CMK (cell line): ENCODE data around the gene FPR1.
A peak's percentile ranks its signal among the peaks of the same experiment; 100 is the strongest.
"Not testable (repeated sequence)": the region's sequence is repeated elsewhere in the genome, so short reads cannot be mapped to it uniquely, and the experiment has no call there.

Experiments used
- DNase-seq: peaks from one replicate; pipeline ENCODE4 v3.0.0-alpha.2; 2010; ENCODE audit warnings: low read depth

Gene FPR1

GRCh38 chr19:51779703-51780102 is 28.0 kb upstream of the FPR1 start:
- DNase-seq, result no peak

GRCh38 chr19:51779181-51779580 is 27.5 kb upstream of the FPR1 start:
- no peak for DNase-seq

GRCh38 chr19:51777570-51778462 is 26.1 kb upstream of the FPR1 start:
- peak; percentile 83 for DNase-seq

- not testable (repeated sequence) for DNase-seq
Observed at GRCh38 chr19:51776561-51776960, 24.9 kb upstream of the FPR1 start.

- no peak for DNase-seq
Observed at GRCh38 chr19:51772977-51773376, 21.3 kb upstream of the FPR1 start.

GRCh38 chr19:51771376-51772130 is 19.9 kb upstream of the FPR1 start:
- DNase-seq, result no peak

- no peak for DNase-seq
Observed at GRCh38 chr19:51766461-51766860, 14.8 kb upstream of the FPR1 start.

GRCh38 chr19:51765086-51765485 is 13.4 kb upstream of the FPR1 start:
- DNase-seq, result no peak

GRCh38 chr19:51761696-51762095 is 10.0 kb upstream of the FPR1 start:
- DNase-seq, result no peak

GRCh38 chr19:51760697-51761356 is 9.1 kb upstream of the FPR1 start, which contains the start of gene FPR2:
TSS of gene FPR2 (plus strand) at chr19:51761180. CDS start at chr19:51768659, 7,479 bp downstream.
- DNase-seq, result no peak

GRCh38 chr19:51755571-51755970 is 3.9 kb upstream of the FPR1 start:
- no peak for DNase-seq

- DNase-seq, result no peak
Observed at GRCh38 chr19:51754770-51755169, 3.1 kb upstream of the FPR1 start.

- no peak for DNase-seq
Observed at GRCh38 chr19:51754109-51754508, 2.4 kb upstream of the FPR1 start.

- no peak for DNase-seq
Observed at GRCh38 chr19:51750400-51751094, 1.1 kb downstream of the FPR1 start.

GRCh38 chr19:51749979-51750378 is 1.7 kb downstream of the FPR1 start:
- DNase-seq, result no peak

GRCh38 chr19:51746731-51747130 is 4.9 kb downstream of the FPR1 start:
- no peak for DNase-seq

- no peak for DNase-seq
Observed at GRCh38 chr19:51743405-51743804, 8.3 kb downstream of the FPR1 start.

- DNase-seq, result no peak
Observed at GRCh38 chr19:51742789-51743188, 8.9 kb downstream of the FPR1 start.

GRCh38 chr19:51740356-51740755 is 11.3 kb downstream of the FPR1 start:
- no peak for DNase-seq

- no peak for DNase-seq
Observed at GRCh38 chr19:51739466-51740213, 12.0 kb downstream of the FPR1 start.

GRCh38 chr19:51738523-51738922 is 13.2 kb downstream of the FPR1 start:
- DNase-seq, result not testable (repeated sequence)
